ENCODE results near the gene PTPRE. TPM values are rescaled to one million over a fixed set of nuclear protein-coding genes. Genes with fewer than 3 reads are reported as not detected.

The PTPRE gene
- total and polyA plus RNA-seq, 2 donors: 12.3 to 15.2 TPM

GRCh38 chr10:127919418-127920271, 12.7 kb downstream of the PTPRE start:
- Histone ChIP-seq H3K4me1 (ENCODE audit: control insufficient read depth in 2 of 2, insufficient read depth in 2 of 2, low read length in 2 of 2) (no peaks in the 10 kb centered on the region), H3K36me3 (ENCODE audit: control insufficient read depth in 2 of 2, insufficient read depth in 2 of 2, low read length in 1 of 2) (no peaks in the 10 kb centered on the region), H3K4me3 (ENCODE audit: low read length in 2 of 2) (no peak overlapping the region), H3K9me3 (ENCODE audit: control insufficient read depth in 2 of 2, insufficient read depth in 1 of 2, low read length in 1 of 2) (no peaks in the 10 kb centered on the region), H3K27ac (ENCODE audit: low read depth in 1 of 2, low read length in 1 of 2) (no peak overlapping the region), H3K27me3 (ENCODE audit: control insufficient read depth in 2 of 2, insufficient read depth in 1 of 2, low read length in 1 of 2) (no peaks in the 10 kb centered on the region)
- WGBS: 52% methylated on average over 12 of the region's 12 CpGs
- peak in 1 of 9 donors; percentile 19 for DNase-seq (ENCODE audit: low read depth in 6 of 9, low spot score in 9 of 9)

GRCh38 chr10:127920306-127921074, 13.6 kb downstream of the PTPRE start:
- Histone ChIP-seq H3K27me3 (ENCODE audit: control insufficient read depth in 2 of 2, insufficient read depth in 1 of 2, low read length in 1 of 2) (no peaks in the 10 kb centered on the region), H3K4me3 (ENCODE audit: low read length in 2 of 2) (no peak overlapping the region), H3K4me1 (ENCODE audit: control insufficient read depth in 2 of 2, insufficient read depth in 2 of 2, low read length in 2 of 2) (no peaks in the 10 kb centered on the region), H3K27ac (ENCODE audit: low read depth in 1 of 2, low read length in 1 of 2) (no peak overlapping the region), H3K9me3 (ENCODE audit: control insufficient read depth in 2 of 2, insufficient read depth in 1 of 2, low read length in 1 of 2) (no peaks in the 10 kb centered on the region), H3K36me3 (ENCODE audit: control insufficient read depth in 2 of 2, insufficient read depth in 2 of 2, low read length in 1 of 2) (no peaks in the 10 kb centered on the region)
- 80% methylated on average over 11 of the region's 11 CpGs for WGBS
- DNase-seq (ENCODE audit: low read depth in 6 of 9, low spot score in 9 of 9): no peak

GRCh38 chr10:127921075-127921752, 14.3 kb downstream of the PTPRE start:
- Histone ChIP-seq H3K9me3 (ENCODE audit: control insufficient read depth in 2 of 2, insufficient read depth in 1 of 2, low read length in 1 of 2) (no peaks in the 10 kb centered on the region), H3K27ac (ENCODE audit: low read depth in 1 of 2, low read length in 1 of 2) (no peak overlapping the region), H3K4me3 (ENCODE audit: low read length in 2 of 2) (no peak overlapping the region), H3K27me3 (ENCODE audit: control insufficient read depth in 2 of 2, insufficient read depth in 1 of 2, low read length in 1 of 2) (no peaks in the 10 kb centered on the region), H3K4me1 (ENCODE audit: control insufficient read depth in 2 of 2, insufficient read depth in 2 of 2, low read length in 2 of 2) (no peaks in the 10 kb centered on the region), H3K36me3 (ENCODE audit: control insufficient read depth in 2 of 2, insufficient read depth in 2 of 2, low read length in 1 of 2) (no peaks in the 10 kb centered on the region)
- DNase-seq (ENCODE audit: low read depth in 6 of 9, low spot score in 9 of 9): no peak
- 98% methylated on average over 11 of the region's 11 CpGs for WGBS

- no peaks in the 10 kb centered on the region for H3K27me3 ChIP-seq (ENCODE audit: control insufficient read depth in 2 of 2, insufficient read depth in 1 of 2, low read length in 1 of 2)
- H3K4me1 ChIP-seq (ENCODE audit: control insufficient read depth in 2 of 2, insufficient read depth in 2 of 2, low read length in 2 of 2): no peaks in the 10 kb centered on the region
- no peaks in the 10 kb centered on the region for H3K36me3 ChIP-seq (ENCODE audit: control insufficient read depth in 2 of 2, insufficient read depth in 2 of 2, low read length in 1 of 2)
- H3K9me3 ChIP-seq (ENCODE audit: control insufficient read depth in 2 of 2, insufficient read depth in 1 of 2, low read length in 1 of 2): no peaks in the 10 kb centered on the region
- no peak for DNase-seq (ENCODE audit: low read depth in 6 of 9, low spot score in 9 of 9)
- no peak overlapping the region for H3K27ac ChIP-seq (ENCODE audit: low read depth in 1 of 2, low read length in 1 of 2)
- no peak overlapping the region for H3K4me3 ChIP-seq (ENCODE audit: low read length in 2 of 2)
- 81% methylated on average over 2 of the region's 2 CpGs for WGBS
Observed at GRCh38 chr10:127921753-127922145, 14.8 kb downstream of the PTPRE start.

GRCh38 chr10:127922206-127922605, 15.3 kb downstream of the PTPRE start:
- Histone ChIP-seq H3K27me3 (ENCODE audit: control insufficient read depth in 2 of 2, insufficient read depth in 1 of 2, low read length in 1 of 2) (no peaks in the 10 kb centered on the region), H3K9me3 (ENCODE audit: control insufficient read depth in 2 of 2, insufficient read depth in 1 of 2, low read length in 1 of 2) (no peaks in the 10 kb centered on the region), H3K4me1 (ENCODE audit: control insufficient read depth in 2 of 2, insufficient read depth in 2 of 2, low read length in 2 of 2) (no peaks in the 10 kb centered on the region), H3K4me3 (ENCODE audit: low read length in 2 of 2) (no peak overlapping the region), H3K36me3 (ENCODE audit: control insufficient read depth in 2 of 2, insufficient read depth in 2 of 2, low read length in 1 of 2) (no peaks in the 10 kb centered on the region), H3K27ac (ENCODE audit: low read depth in 1 of 2, low read length in 1 of 2) (no peak overlapping the region)
- DNase-seq (ENCODE audit: low read depth in 6 of 9, low spot score in 9 of 9): no peak
- WGBS: 97% methylated on average over 9 of the region's 9 CpGs

- Histone ChIP-seq H3K36me3 (ENCODE audit: control insufficient read depth in 2 of 2, insufficient read depth in 2 of 2, low read length in 1 of 2) (no peaks in the 10 kb centered on the region), H3K9me3 (ENCODE audit: control insufficient read depth in 2 of 2, insufficient read depth in 1 of 2, low read length in 1 of 2) (no peaks in the 10 kb centered on the region), H3K27ac (ENCODE audit: low read depth in 1 of 2, low read length in 1 of 2) (no peak overlapping the region), H3K4me1 (ENCODE audit: control insufficient read depth in 2 of 2, insufficient read depth in 2 of 2, low read length in 2 of 2) (no peaks in the 10 kb centered on the region), H3K27me3 (ENCODE audit: control insufficient read depth in 2 of 2, insufficient read depth in 1 of 2, low read length in 1 of 2) (no peaks in the 10 kb centered on the region), H3K4me3 (ENCODE audit: low read length in 2 of 2) (no peak overlapping the region)
- no peak for DNase-seq (ENCODE audit: low read depth in 6 of 9, low spot score in 9 of 9)
- WGBS: 98% methylated on average over 12 of the region's 12 CpGs
Observed at GRCh38 chr10:127922675-127923366, 15.9 kb downstream of the PTPRE start.

GRCh38 chr10:127923646-127924045, 16.7 kb downstream of the PTPRE start:
- Histone ChIP-seq H3K27me3 (ENCODE audit: control insufficient read depth in 2 of 2, insufficient read depth in 1 of 2, low read length in 1 of 2) (no peaks in the 10 kb centered on the region), H3K27ac (ENCODE audit: low read depth in 1 of 2, low read length in 1 of 2) (no peak overlapping the region), H3K36me3 (ENCODE audit: control insufficient read depth in 2 of 2, insufficient read depth in 2 of 2, low read length in 1 of 2) (no peaks in the 10 kb centered on the region), H3K4me3 (ENCODE audit: low read length in 2 of 2) (no peak overlapping the region), H3K9me3 (ENCODE audit: control insufficient read depth in 2 of 2, insufficient read depth in 1 of 2, low read length in 1 of 2) (no peaks in the 10 kb centered on the region), H3K4me1 (ENCODE audit: control insufficient read depth in 2 of 2, insufficient read depth in 2 of 2, low read length in 2 of 2) (no peaks in the 10 kb centered on the region)
- no peak for DNase-seq (ENCODE audit: low read depth in 6 of 9, low spot score in 9 of 9)
- WGBS: 94% methylated on average over 1 of the region's 1 CpG

GRCh38 chr10:127925471-127926207, 18.7 kb downstream of the PTPRE start:
- DNase-seq (ENCODE audit: low read depth in 6 of 9, low spot score in 9 of 9): no peak
- no peak overlapping the region for H3K4me3 ChIP-seq (ENCODE audit: low read length in 2 of 2)
- WGBS: 79% methylated on average over 6 of the region's 6 CpGs
- H3K36me3 ChIP-seq (ENCODE audit: control insufficient read depth in 2 of 2, insufficient read depth in 2 of 2, low read length in 1 of 2): no peaks in the 10 kb centered on the region
- no peaks in the 10 kb centered on the region for H3K27me3 ChIP-seq (ENCODE audit: control insufficient read depth in 2 of 2, insufficient read depth in 1 of 2, low read length in 1 of 2)
- no peak overlapping the region for H3K27ac ChIP-seq (ENCODE audit: low read depth in 1 of 2, low read length in 1 of 2)
- H3K4me1 ChIP-seq (ENCODE audit: control insufficient read depth in 2 of 2, insufficient read depth in 2 of 2, low read length in 2 of 2): no peaks in the 10 kb centered on the region
- no peaks in the 10 kb centered on the region for H3K9me3 ChIP-seq (ENCODE audit: control insufficient read depth in 2 of 2, insufficient read depth in 1 of 2, low read length in 1 of 2)

Measured in thymus (tissue), 11 donors.